ENCODE measurements around the gene MAPKAPK2. TPM values are rescaled to one million over a fixed set of nuclear protein-coding genes. Genes with fewer than 3 reads are reported as not detected.

The MAPKAPK2 gene
- total RNA-seq, 1 experiment from 2014 or later, result 98.5 TPM

DNA sequence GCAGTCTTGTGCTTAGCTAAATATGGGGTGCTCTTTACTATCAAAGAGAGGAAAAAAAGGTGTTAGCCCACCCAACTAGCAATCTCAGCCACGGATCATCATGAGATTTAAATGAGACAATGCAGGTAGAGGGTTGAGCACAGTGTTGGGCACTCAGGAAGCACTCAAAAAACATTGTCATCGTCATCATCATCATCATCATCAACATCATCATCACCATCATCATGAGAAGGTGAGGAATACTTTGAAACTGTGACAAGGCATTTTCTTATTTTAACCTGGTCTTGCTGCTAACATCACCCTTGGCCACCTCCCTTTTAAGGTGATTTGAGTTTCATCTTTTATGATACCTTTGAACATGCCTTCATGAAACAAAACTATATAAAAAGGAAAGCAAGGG is 3.3 kb upstream of the MAPKAPK2 start:
- ChIA-PET CTCF (no interaction called here), POLR2A (ENCODE audit: unreplicated experiment) (no interaction called here)
- Histone ChIP-seq H3K79me2 (ENCODE audit: low read length) (peaks cover 11% of the 10 kb centered on the region), H3K9ac (ENCODE audit: low read length) (no peak overlapping the region), H3F3A (ENCODE audit: low read length, unreplicated experiment) (no peaks in the 10 kb centered on the region), H3K4me1 (ENCODE audit: insufficient read depth, low read length) (peaks cover 8% of the 10 kb centered on the region), H4K20me1 (ENCODE audit: low read length) (peaks cover 8% of the 10 kb centered on the region), H3K9me3 (ENCODE audit: low read length) (no peaks in the 10 kb centered on the region), H3K36me3 (ENCODE audit: low read depth, low read length) (no peaks in the 10 kb centered on the region), H3K27ac (ENCODE audit: low read length) (no peak overlapping the region), H3K9me2 (replicated peaks; ENCODE audit: low read length) (no peaks in the 10 kb centered on the region), H3K27me3 (ENCODE audit: low read length) (peaks cover 13% of the 10 kb centered on the region), H2AFZ (ENCODE audit: low read length) (no peak overlapping the region), H3K4me2 (ENCODE audit: low read length) (no peak overlapping the region), H3K4me3 (ENCODE audit: low read length) (no peak overlapping the region)
- ATAC-seq, result no peak
- TF ChIP-seq EZH2 (IDR thresholded peaks at IDR 0.05; ENCODE audit: low read length, unreplicated experiment) (no peak), EZH2phosphoT487 (IDR thresholded peaks at IDR 0.05; ENCODE audit: borderline replicate concordance, low read length) (no peak)
- TF ChIP-seq, protein P1, sequence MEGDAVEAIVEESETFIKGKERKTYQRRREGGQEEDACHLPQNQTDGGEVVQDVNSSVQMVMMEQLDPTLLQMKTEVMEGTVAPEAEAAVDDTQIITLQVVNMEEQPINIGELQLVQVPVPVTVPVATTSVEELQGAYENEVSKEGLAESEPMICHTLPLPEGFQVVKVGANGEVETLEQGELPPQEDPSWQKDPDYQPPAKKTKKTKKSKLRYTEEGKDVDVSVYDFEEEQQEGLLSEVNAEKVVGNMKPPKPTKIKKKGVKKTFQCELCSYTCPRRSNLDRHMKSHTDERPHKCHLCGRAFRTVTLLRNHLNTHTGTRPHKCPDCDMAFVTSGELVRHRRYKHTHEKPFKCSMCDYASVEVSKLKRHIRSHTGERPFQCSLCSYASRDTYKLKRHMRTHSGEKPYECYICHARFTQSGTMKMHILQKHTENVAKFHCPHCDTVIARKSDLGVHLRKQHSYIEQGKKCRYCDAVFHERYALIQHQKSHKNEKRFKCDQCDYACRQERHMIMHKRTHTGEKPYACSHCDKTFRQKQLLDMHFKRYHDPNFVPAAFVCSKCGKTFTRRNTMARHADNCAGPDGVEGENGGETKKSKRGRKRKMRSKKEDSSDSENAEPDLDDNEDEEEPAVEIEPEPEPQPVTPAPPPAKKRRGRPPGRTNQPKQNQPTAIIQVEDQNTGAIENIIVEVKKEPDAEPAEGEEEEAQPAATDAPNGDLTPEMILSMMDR (conservative IDR thresholded peaks at IDR 0.05; ENCODE audit: low read depth, low read length), result no peak
- BruUV-seq (replicated peaks), result no TSS peak
- intact Hi-C loops (cut with micrococcal nuclease), result loop anchor here (10.0 kb wide), 1 partner anchor 373 kb away; the partner anchor contains the start of genes PFKFB2 and YOD1
- no peak for DNase-seq

DNA sequence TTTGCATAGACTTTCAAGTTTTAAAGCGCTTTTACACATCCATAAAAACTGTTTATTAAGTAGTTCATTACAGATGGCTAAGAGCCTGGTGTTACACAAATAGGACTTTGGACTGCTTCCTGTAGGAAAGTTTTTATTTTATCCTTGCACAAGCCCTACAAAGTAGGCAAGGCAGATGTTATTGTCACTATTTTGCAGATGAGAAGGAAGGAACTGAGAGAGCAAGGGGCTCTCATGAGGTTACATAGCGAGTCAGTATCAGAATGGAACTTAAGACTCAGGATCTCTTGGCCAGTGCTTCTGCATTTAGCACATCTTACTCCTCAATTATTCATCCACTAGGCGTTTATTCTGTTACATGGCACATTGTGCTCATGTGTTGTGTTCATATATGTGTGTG is 2.6 kb upstream of the MAPKAPK2 start:
- Histone ChIP-seq H3F3A (ENCODE audit: low read length, unreplicated experiment) (no peaks in the 10 kb centered on the region), H3K36me3 (ENCODE audit: low read depth, low read length) (no peaks in the 10 kb centered on the region), H3K27me3 (ENCODE audit: low read length) (peaks cover 13% of the 10 kb centered on the region), H3K79me2 (ENCODE audit: low read length) (peaks cover 19% of the 10 kb centered on the region), H2AFZ (ENCODE audit: low read length) (no peak overlapping the region), H3K27ac (ENCODE audit: low read length) (no peak overlapping the region), H3K9ac (ENCODE audit: low read length) (no peak overlapping the region), H3K4me3 (ENCODE audit: low read length) (no peak overlapping the region), H4K20me1 (ENCODE audit: low read length) (peaks cover 15% of the 10 kb centered on the region), H3K9me2 (replicated peaks; ENCODE audit: low read length) (no peaks in the 10 kb centered on the region), H3K4me2 (ENCODE audit: low read length) (no peak overlapping the region), H3K9me3 (ENCODE audit: low read length) (no peaks in the 10 kb centered on the region), H3K4me1 (ENCODE audit: insufficient read depth, low read length) (peaks cover 16% of the 10 kb centered on the region)
- no TSS peak for BruUV-seq (replicated peaks)
- no peak for DNase-seq
- POLR2A ChIA-PET (ENCODE audit: unreplicated experiment), result no interaction called here
- intact Hi-C loops (cut with micrococcal nuclease), result loop anchor here (10.0 kb wide), 1 partner anchor 373 kb away; the partner anchor contains the start of genes PFKFB2 and YOD1
- CTCF ChIA-PET, result no interaction called here
- TF ChIP-seq, protein P1 (conservative IDR thresholded peaks at IDR 0.05; ENCODE audit: low read depth, low read length), result no peak
- TF ChIP-seq EZH2phosphoT487 (IDR thresholded peaks at IDR 0.05; ENCODE audit: borderline replicate concordance, low read length) (no peak), EZH2 (IDR thresholded peaks at IDR 0.05; ENCODE audit: low read length, unreplicated experiment) (no peak)
- no peak for ATAC-seq

DNA sequence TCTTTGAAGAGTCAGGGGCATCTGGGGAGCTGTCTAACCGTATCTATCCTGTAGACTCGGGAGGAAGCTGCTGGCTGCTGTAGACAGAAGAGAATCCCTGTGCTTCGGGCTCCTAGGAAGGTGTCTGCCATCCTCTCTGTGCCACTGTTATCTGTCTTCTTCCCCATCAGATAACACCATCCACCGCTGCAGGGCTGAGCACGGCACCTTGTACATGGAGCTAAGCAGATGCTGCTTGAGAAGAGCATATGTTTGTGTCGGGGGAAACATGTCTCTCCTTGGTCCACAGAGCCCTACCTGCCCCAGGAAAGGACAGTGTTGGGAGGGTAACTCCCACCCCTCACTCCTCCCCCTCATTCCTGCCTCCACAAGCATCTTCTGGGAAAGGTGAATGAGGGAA is 1.4 kb upstream of the MAPKAPK2 start:
- H4K20me1 ChIP-seq (ENCODE audit: low read length), result peaks cover 27% of the 10 kb centered on the region
- TF ChIP-seq EZH2phosphoT487 (IDR thresholded peaks at IDR 0.05; ENCODE audit: borderline replicate concordance, low read length), result no peak
- TF ChIP-seq EZH2 (IDR thresholded peaks at IDR 0.05; ENCODE audit: low read length, unreplicated experiment), result no peak
- TF ChIP-seq, protein P1 (conservative IDR thresholded peaks at IDR 0.05; ENCODE audit: low read depth, low read length), result no peak
- no peak overlapping the region for H3K27ac ChIP-seq (ENCODE audit: low read length)
- H3F3A ChIP-seq (ENCODE audit: low read length, unreplicated experiment), result no peaks in the 10 kb centered on the region
- BruUV-seq (replicated peaks), result no TSS peak
- H3K36me3 ChIP-seq (ENCODE audit: low read depth, low read length), result no peaks in the 10 kb centered on the region
- H3K27me3 ChIP-seq (ENCODE audit: low read length), result peaks cover 13% of the 10 kb centered on the region
- no peak for ATAC-seq
- no peak overlapping the region for H2AFZ ChIP-seq (ENCODE audit: low read length)
- intact Hi-C loops (cut with micrococcal nuclease), result loop anchor here (10.0 kb wide), 1 partner anchor 371 kb away; the partner anchor contains the start of genes PFKFB2 and YOD1
- H3K4me3 ChIP-seq (ENCODE audit: low read length), result no peak overlapping the region
- ChIA-PET CTCF (no interaction called here), POLR2A (ENCODE audit: unreplicated experiment) (no interaction called here)
- H3K9me2 ChIP-seq (replicated peaks; ENCODE audit: low read length), result no peaks in the 10 kb centered on the region
- peaks cover 28% of the 10 kb centered on the region for H3K4me1 ChIP-seq (ENCODE audit: insufficient read depth, low read length)
- no peaks in the 10 kb centered on the region for H3K9me3 ChIP-seq (ENCODE audit: low read length)
- no peak overlapping the region for H3K4me2 ChIP-seq (ENCODE audit: low read length)
- DNase-seq, result no peak
- no peak overlapping the region for H3K9ac ChIP-seq (ENCODE audit: low read length)
- peaks cover 31% of the 10 kb centered on the region for H3K79me2 ChIP-seq (ENCODE audit: low read length)
